Stimulated activated CD4-positive, alpha-beta T cell treated with anti-CD3 and anti-CD28 coated beads, Interleukin-15, amount 100 ng/mL, for 48 hours (primary cell): ENCODE measurements around the gene B4GALNT4.
"Not testable (repeated sequence)": the region's sequence is repeated elsewhere in the genome, so short reads cannot be mapped to it uniquely, and the experiment has no call there.

ENCODE experiments used
- DNase-seq, 2 donors: peaks; one replicate each; pipeline ENCODE4 v3.0.0-alpha.2; 2020; ENCODE audit warnings: low read depth in 2 of 2

The B4GALNT4 gene, protein sequence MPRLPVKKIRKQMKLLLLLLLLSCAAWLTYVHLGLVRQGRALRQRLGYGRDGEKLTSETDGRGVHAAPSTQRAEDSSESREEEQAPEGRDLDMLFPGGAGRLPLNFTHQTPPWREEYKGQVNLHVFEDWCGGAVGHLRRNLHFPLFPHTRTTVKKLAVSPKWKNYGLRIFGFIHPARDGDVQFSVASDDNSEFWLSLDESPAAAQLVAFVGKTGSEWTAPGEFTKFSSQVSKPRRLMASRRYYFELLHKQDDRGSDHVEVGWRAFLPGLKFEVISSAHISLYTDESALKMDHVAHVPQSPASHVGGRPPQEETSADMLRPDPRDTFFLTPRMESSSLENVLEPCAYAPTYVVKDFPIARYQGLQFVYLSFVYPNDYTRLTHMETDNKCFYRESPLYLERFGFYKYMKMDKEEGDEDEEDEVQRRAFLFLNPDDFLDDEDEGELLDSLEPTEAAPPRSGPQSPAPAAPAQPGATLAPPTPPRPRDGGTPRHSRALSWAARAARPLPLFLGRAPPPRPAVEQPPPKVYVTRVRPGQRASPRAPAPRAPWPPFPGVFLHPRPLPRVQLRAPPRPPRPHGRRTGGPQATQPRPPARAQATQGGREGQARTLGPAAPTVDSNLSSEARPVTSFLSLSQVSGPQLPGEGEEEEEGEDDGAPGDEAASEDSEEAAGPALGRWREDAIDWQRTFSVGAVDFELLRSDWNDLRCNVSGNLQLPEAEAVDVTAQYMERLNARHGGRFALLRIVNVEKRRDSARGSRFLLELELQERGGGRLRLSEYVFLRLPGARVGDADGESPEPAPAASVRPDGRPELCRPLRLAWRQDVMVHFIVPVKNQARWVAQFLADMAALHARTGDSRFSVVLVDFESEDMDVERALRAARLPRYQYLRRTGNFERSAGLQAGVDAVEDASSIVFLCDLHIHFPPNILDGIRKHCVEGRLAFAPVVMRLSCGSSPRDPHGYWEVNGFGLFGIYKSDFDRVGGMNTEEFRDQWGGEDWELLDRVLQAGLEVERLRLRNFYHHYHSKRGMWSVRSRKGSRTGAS

DNA sequence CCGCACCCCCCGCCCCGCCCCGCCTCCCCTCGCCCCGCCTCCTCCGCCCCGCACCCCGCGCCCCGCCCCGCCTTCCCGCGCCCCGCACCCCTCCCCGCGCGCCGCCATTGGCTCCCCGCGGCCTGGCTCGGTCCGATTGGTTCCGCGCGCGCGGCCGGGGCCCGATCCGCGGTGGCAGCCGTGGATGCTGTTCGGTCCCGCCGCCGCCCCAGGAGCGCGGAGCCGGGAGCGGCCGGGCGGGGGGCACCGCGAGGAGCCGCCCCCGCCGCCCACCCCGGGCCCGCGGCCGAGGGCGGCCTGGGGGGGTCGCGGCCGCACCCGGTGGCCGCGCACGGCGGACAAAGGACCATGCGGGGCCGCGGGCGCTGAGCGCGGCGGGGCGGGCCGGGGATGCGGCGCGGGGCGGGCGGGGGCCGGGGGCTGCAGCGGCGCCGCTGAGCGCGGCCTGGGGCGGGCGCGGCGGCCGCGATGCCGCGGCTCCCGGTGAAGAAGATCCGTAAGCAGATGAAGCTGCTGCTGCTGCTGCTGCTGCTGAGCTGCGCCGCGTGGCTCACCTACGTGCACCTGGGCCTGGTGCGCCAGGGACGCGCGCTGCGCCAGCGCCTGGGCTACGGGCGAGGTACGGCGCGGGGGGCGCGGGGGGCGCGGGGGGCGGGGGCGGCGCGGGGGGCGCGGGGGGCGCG, at the start of gene B4GALNT4:
Gene B4GALNT4, plus strand, starts transcription at position 164 of the 683 bp plus-strand sequence. Its CDS starts 305 bp downstream, at position 469.
- DNase-seq, result no peak

DNA sequence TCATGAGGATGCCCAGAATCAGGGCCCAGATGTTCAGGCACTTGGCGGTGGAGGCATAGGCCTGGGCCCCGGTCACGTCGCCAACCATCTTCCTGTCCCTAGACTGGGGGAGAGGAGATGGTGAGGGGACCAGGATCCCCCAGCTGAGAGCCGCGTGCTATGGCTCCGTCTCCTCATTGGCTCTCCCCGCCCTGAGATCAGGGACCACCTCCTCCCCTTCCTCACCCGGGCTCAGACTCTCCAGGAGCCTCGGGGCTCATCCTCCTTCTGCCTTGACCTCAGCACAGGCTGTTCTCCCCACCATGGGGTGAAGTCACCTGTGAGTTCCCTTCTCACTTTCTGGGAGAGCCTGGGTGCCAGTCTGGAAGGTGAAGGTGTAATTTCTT, 49.4 kb upstream of the B4GALNT4 start:
- DNase-seq, result not testable (repeated sequence)

GRCh38 chr11:324156-324555, 45.1 kb upstream of the B4GALNT4 start:
- no peak for DNase-seq

GRCh38 chr11:324593-325517, 44.4 kb upstream of the B4GALNT4 start:
- DNase-seq, result not testable (repeated sequence)

DNA sequence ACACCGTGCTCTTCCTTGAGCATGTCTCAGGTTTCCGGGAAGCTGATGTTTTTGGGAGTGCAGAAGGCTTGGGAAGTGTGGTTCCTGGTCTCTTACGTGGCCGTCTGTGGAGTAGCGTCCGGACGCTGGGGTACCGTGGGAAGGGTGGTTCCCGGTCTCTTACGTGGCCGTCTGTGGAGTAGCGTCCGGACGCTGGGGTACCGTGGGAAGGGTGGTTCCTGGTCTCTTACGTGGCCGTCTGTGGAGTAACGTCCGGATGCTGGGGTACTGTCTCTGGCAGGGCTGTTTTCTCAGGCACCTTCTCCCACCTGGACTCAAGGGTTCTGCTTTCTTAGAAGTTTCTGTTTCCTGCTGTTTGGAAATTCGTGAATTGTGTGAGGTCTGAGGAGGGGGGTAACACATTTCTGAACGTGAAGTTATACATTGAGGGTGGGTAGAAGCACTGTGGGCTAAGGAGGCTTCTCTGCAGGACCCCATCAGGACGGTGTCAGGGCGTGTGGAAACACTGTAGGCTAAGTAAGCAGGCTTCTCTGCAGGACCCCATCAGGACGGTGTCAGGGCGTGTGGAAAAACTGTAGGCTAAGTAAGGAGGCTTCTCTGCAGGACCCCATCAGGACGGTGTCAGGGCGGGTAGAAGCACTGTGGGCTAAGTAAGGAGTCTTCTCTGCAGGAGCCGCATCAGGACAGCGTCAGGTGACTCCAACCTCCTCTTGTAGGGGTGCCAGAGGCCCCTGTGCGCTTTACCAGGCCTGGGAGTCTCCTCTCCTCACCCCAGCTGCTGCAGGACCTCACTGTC, 43.3 kb upstream of the B4GALNT4 start:
- DNase-seq, result no peak

- no peak for DNase-seq
Measured at GRCh38 chr11:326592-326841, 42.8 kb upstream of the B4GALNT4 start.

GRCh38 chr11:326842-327580, 42.3 kb upstream of the B4GALNT4 start:
- peak in 1 of 2 donors; percentile 53 for DNase-seq

DNA sequence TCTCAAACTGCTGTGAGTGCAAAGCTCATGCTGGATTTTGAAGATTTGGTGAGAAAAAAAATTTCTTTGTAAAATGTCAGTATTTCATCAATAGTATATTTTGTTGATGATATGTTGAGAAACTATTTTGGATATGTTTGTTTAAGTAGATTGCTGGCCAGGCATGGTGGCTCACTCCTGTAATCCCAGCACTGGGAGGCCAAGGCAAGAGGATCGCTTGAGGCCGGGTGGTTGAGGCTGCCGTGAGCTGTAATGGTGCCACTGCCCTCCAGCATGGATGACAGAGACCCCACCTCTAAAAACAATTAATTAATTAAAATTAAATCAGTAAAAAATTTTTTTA, 41.7 kb upstream of the B4GALNT4 start:
- no peak for DNase-seq

- DNase-seq, result no peak
Measured at GRCh38 chr11:328012-328411, 41.3 kb upstream of the B4GALNT4 start.

GRCh38 chr11:328516-329100, 40.7 kb upstream of the B4GALNT4 start:
- DNase-seq, result not testable (repeated sequence)

DNA sequence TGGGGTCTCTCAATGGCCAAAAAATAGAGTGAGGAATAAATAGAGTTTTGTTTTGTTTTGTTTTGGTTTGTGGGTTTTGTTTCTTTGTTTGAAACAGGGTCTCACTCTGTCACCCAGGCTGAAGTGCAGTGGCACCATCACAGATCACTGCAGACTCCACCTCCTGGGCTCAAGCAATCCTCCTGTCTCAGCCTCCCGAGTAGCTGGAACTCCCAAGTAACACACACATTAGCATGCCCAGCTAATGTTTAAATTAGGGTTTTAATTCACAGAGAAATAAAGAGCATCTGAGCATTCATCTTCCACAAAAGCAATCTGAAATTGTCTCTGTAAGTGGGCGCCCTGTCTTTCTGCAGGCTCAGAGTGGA, 39.4 kb upstream of the B4GALNT4 start:
- DNase-seq, result no peak

DNA sequence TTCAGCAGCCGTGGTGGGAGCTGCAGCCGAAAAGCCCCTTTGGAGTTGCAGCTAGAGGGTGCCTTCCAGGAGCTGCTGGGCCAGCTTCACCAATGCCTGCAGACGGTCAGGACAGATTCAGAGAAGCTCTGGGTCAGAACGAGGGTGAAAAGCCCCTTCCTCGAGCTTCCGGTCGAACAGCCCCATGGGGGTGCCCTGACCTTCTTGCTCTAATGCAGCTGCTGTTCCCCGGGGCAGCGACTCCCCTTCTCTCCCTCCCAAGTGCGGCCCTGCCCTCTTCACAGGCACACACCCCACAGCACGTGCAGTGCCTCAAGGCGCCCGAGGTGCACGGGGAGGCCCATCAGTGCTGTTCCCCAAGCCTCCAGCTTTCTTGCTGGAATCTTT, 39.0 kb upstream of the B4GALNT4 start:
- DNase-seq, result no peak

GRCh38 chr11:330694-331357, 38.5 kb upstream of the B4GALNT4 start:
- no peak for DNase-seq

- no peak for DNase-seq
Measured at GRCh38 chr11:331358-332060, 37.8 kb upstream of the B4GALNT4 start.

- no peak for DNase-seq
Measured at GRCh38 chr11:332651-333480, 36.4 kb upstream of the B4GALNT4 start.

- not testable (repeated sequence) for DNase-seq
Measured at GRCh38 chr11:333616-334263, 35.6 kb upstream of the B4GALNT4 start.
